ENCODE measurements around the gene TMEM150B. TPM values are rescaled to one million over a fixed set of nuclear protein-coding genes. Genes with fewer than 3 reads are reported as not detected.

The TMEM150B gene
- total and polyA plus RNA-seq, 9 of the 15 experiments (the other 6 are each of a cell fraction or from before 2014, with no cell fraction given): 0.47 to 1.3 (median 0.74) TPM; not detected in 2

- no peak for TF ChIP-seq ETS1 (conservative IDR thresholded peaks at IDR 0.05; ENCODE audit: control insufficient read depth, low read depth, low read length)
- TF ChIP-seq PCBP1 (IDR thresholded peaks at IDR 0.05; ENCODE audit: low read depth, low read length, poor library complexity, severe bottlenecking): no peak
Measured at GRCh38 chr19:55266404-55266803, 58.7 kb downstream of the TMEM150B start (continued).

GRCh38 chr19:55265723-55266386, 59.3 kb downstream of the TMEM150B start:
- H4K20me1 ChIP-seq (replicated peaks; ENCODE audit: control insufficient read depth, insufficient read depth, low read length): no peaks in the 10 kb centered on the region
- no peaks in the 10 kb centered on the region for H3K9me1 ChIP-seq (ENCODE audit: control insufficient read depth, insufficient read depth, low read length)
- no peak overlapping the region for H2AFZ ChIP-seq (ENCODE audit: low read depth, low read length)
- intact Hi-C loops (cut with micrococcal nuclease) (no loop called here), in situ Hi-C loops (cut with MboI) (no loop called here)
- H3K79me2 ChIP-seq (ENCODE audit: control insufficient read depth, insufficient read depth, low read length): 0 out of 3 replicates have a peak, but pooled peaks cover 4% of the 10 kb centered on the region
- H3K9ac ChIP-seq (ENCODE audit: insufficient read depth in 1 of 2, low read depth in 2 of 2, low read length in 2 of 2): no peak overlapping the region
- H3K4me2 ChIP-seq (ENCODE audit: insufficient read depth, low read length): no peak overlapping the region
- ATAC-seq: no peak
- H3K4me3 ChIP-seq: no peak overlapping the region
- H3K4me1 ChIP-seq (replicated peaks in 1 of 2; ENCODE audit: control insufficient read depth in 2 of 2, insufficient read depth in 2 of 2, low read length in 2 of 2): peaks cover 10 to 32% of the 10 kb centered on the region in 2 experiments; a peak in 4 of 5 replicates
- BruUV-seq (replicated peaks): no TSS peak
- peaks cover 12% of the 10 kb centered on the region; the same call in 2 of the 3 replicates for H3K36me3 ChIP-seq (ENCODE audit: control insufficient read depth, insufficient read depth, low read length)
- no peak for FAIRE-seq
- no peak overlapping the region for H3K27ac ChIP-seq (ENCODE audit: extremely low read depth, low read depth, low read length)
- peaks cover 3% of the 10 kb centered on the region; the same call in 1 of the 2 replicates for H3K9me3 ChIP-seq (replicated peaks; ENCODE audit: control insufficient read depth, insufficient read depth, low read depth, low read length)
- H3K27me3 ChIP-seq (ENCODE audit: control insufficient read depth in 2 of 2, insufficient read depth in 2 of 2, low read length in 2 of 2): no peaks in the 10 kb centered on the region
- WGBS (ENCODE audit: insufficient coverage, low coverage, missing lambda C conversion rate): 93% methylated on average over 7 of the region's 12 CpGs
- ChIA-PET CTCF (ENCODE audit: low intra/inter-chr PET ratio) (no interaction called here), POLR2A (no interaction called here)
- no peak for DNase-seq (ENCODE audit: extremely low read depth in 1 of 4, low spot score in 3 of 4)
- TF ChIP-seq CSDE1 (IDR thresholded peaks at IDR 0.05): no peak
- no peak for TF ChIP-seq MCM2 (IDR thresholded peaks at IDR 0.05; ENCODE audit: low read depth)
- no peak for TF ChIP-seq NR0B1 (IDR thresholded peaks at IDR 0.05; ENCODE audit: partially characterized antibody)
- no peak for TF ChIP-seq HMG20A (CRISPR knock-in tag; conservative IDR thresholded peaks at IDR 0.05)
- no peak for TF ChIP-seq ZZZ3 (IDR thresholded peaks at IDR 0.05)
- no peak for TF ChIP-seq ARID3A (IDR thresholded peaks at IDR 0.05; ENCODE audit: borderline replicate concordance, low read depth, low read length)
- TF ChIP-seq STAT5B (CRISPR knock-in tag; IDR thresholded peaks at IDR 0.05): no peak
- TF ChIP-seq E4F1 (CRISPR knock-in tag; IDR thresholded peaks at IDR 0.05; ENCODE audit: borderline replicate concordance): no peak
- no peak for TF ChIP-seq ZNF316 (IDR thresholded peaks at IDR 0.05)
- TF ChIP-seq ZNF133 (CRISPR knock-in tag; IDR thresholded peaks at IDR 0.05): no peak

Measured in K562 (cell line).